Stimulated activated CD4-positive, alpha-beta T cell treated with anti-CD3 and anti-CD28 coated beads, TNF-alpha, amount 100 ng/mL, for 4 hours (primary cell): ENCODE measurements around the gene SSC5D.
A peak's percentile ranks its signal among the peaks of the same experiment; 100 is the strongest.

Source experiments
- DNase-seq, 3 experiments: peaks; one replicate each; pipeline ENCODE4 v3.0.0-alpha.2; 2020; ENCODE audit warnings: low read depth in 3 of 3

Gene SSC5D

GRCh38 chr19:55455576-55456235 is 32.5 kb upstream of the SSC5D start:
- DNase-seq: no peak

- no peak for DNase-seq
Measured at GRCh38 chr19:55456347-55456746, 31.9 kb upstream of the SSC5D start.

- no peak for DNase-seq
Measured at GRCh38 chr19:55457683-55458457, 30.4 kb upstream of the SSC5D start.

GRCh38 chr19:55459551-55459949 is 28.7 kb upstream of the SSC5D start:
- no peak for DNase-seq

- DNase-seq: no peak
Measured at GRCh38 chr19:55459950-55460657, 28.1 kb upstream of the SSC5D start.

GRCh38 chr19:55460670-55461258 is 27.5 kb upstream of the SSC5D start:
- DNase-seq: no peak

- peak; percentile 100 for DNase-seq
Measured at GRCh38 chr19:55461259-55461973, 26.8 kb upstream of the SSC5D start, which contains the start of gene ISOC2. Gene ISOC2, minus strand, starts transcription at chr19:55461642. Its CDS starts 5,156 bp downstream, at chr19:55456486.

GRCh38 chr19:55461974-55462626 is 26.1 kb upstream of the SSC5D start:
- DNase-seq: no peak

- DNase-seq: no peak
Measured at GRCh38 chr19:55462722-55463121, 25.5 kb upstream of the SSC5D start.

- DNase-seq: no peak
Measured at GRCh38 chr19:55463583-55464031, 24.6 kb upstream of the SSC5D start.

- DNase-seq: no peak
Measured at GRCh38 chr19:55464039-55464661, 24.1 kb upstream of the SSC5D start.

- DNase-seq: no peak
Measured at GRCh38 chr19:55464662-55465054, 23.6 kb upstream of the SSC5D start, which contains the start of gene C19orf85. Gene C19orf85, minus strand, starts transcription at chr19:55464751. Its CDS starts 197 bp downstream, at chr19:55464554.

GRCh38 chr19:55465460-55466240 is 22.6 kb upstream of the SSC5D start:
- no peak for DNase-seq

GRCh38 chr19:55466241-55466614 is 22.0 kb upstream of the SSC5D start:
- DNase-seq: no peak

- peak; percentile 31 to 56 (median 42) for DNase-seq
Measured at GRCh38 chr19:55467236-55468053, 20.8 kb upstream of the SSC5D start.

GRCh38 chr19:55468054-55468393 is 20.2 kb upstream of the SSC5D start:
- DNase-seq: no peak

- no peak for DNase-seq
Measured at GRCh38 chr19:55471266-55471665, 17.0 kb upstream of the SSC5D start.

GRCh38 chr19:55472463-55472862 is 15.8 kb upstream of the SSC5D start:
- no peak for DNase-seq
